ENCODE data around the gene FREY1. TPM values are rescaled to one million over a fixed set of nuclear protein-coding genes. Genes with fewer than 3 reads are reported as not detected.
"Not testable (repeated sequence)": the region's sequence is repeated elsewhere in the genome, so short reads cannot be mapped to it uniquely, and the experiment has no call there.

FREY1 gene
- total RNA-seq, 4 donors from 2014 or later, result 0.91 to 2.3 TPM; not detected in 2

- intact Hi-C loops (cut with DNase I; ENCODE audit: low total_unique reads), result no loop called here
- WGBS, 2 donors, result 88 to 89% methylated on average over 29 to 32 of the region's 32 CpGs
- TF ChIP-seq POLR2A (IDR thresholded peaks at IDR 0.05) (no peak), CTCF (IDR thresholded peaks at IDR 0.05) (no peak)
- H3K4me3 ChIP-seq (ENCODE audit: low read depth, poor library complexity, severe bottlenecking), result no peak overlapping the region
- no peak for DNase-seq (ENCODE audit: low spot score in 2 of 2)
These were observed 2.8 kb upstream of the FREY1 start for GRCh38 chr11:45909594-45910475.

GRCh38 chr11:45907911-45908370 lies 870 bp upstream of the FREY1 start:
- no peak for TF ChIP-seq POLR2A (IDR thresholded peaks at IDR 0.05)
- no peak for TF ChIP-seq CTCF (IDR thresholded peaks at IDR 0.05)
- H3K4me3 ChIP-seq (ENCODE audit: low read depth, poor library complexity, severe bottlenecking), result no peak overlapping the region
- 50 to 60% methylated on average over 2 to 5 of the region's 8 CpGs for whole genome bisulfite sequencing, 2 donors
- no peak for DNase-seq (ENCODE audit: low spot score in 2 of 2)
- intact Hi-C loops (cut with DNase I; ENCODE audit: low total_unique reads), result no loop called here

- no peak overlapping the region for H3K4me3 ChIP-seq (ENCODE audit: low read depth, poor library complexity, severe bottlenecking)
- no peak for DNase-seq (ENCODE audit: low spot score in 2 of 2)
- intact Hi-C loops (cut with DNase I; ENCODE audit: low total_unique reads), result no loop called here
- WGBS, 2 donors, result 68 to 71% methylated on average over 19 of the region's 19 CpGs
- no peak for TF ChIP-seq CTCF (IDR thresholded peaks at IDR 0.05)
- no peak for TF ChIP-seq POLR2A (IDR thresholded peaks at IDR 0.05)
These were observed 882 bp downstream of the FREY1 start for GRCh38 chr11:45906096-45906682.

GRCh38 chr11:45905576-45905975 lies 1.5 kb downstream of the FREY1 start:
- DNase-seq (ENCODE audit: low spot score in 2 of 2); intact Hi-C loops (cut with DNase I; ENCODE audit: low total_unique reads); H3K4me3 ChIP-seq (ENCODE audit: low read depth, poor library complexity, severe bottlenecking): not testable (repeated sequence)
- WGBS, 2 donors, result 37 to 59% methylated on average over 6 of the region's 6 CpGs

GRCh38 chr11:45905095-45905494 lies 2.0 kb downstream of the FREY1 start:
- no peak for DNase-seq (ENCODE audit: low spot score in 2 of 2)
- intact Hi-C loops (cut with DNase I; ENCODE audit: low total_unique reads), result no loop called here
- 75 to 84% methylated on average over 19 of the region's 19 CpGs for WGBS, 2 donors
- no peak overlapping the region for H3K4me3 ChIP-seq (ENCODE audit: low read depth, poor library complexity, severe bottlenecking)
- no peak for TF ChIP-seq CTCF (IDR thresholded peaks at IDR 0.05)
- no peak for TF ChIP-seq POLR2A (IDR thresholded peaks at IDR 0.05)

- WGBS, 2 donors, result 81% methylated on average over 15 of the region's 15 CpGs
- DNase-seq (ENCODE audit: low spot score in 2 of 2), result no peak
- intact Hi-C loops (cut with DNase I; ENCODE audit: low total_unique reads), result no loop called here
- TF ChIP-seq POLR2A (IDR thresholded peaks at IDR 0.05) (no peak), CTCF (IDR thresholded peaks at IDR 0.05) (no peak)
- no peak overlapping the region for H3K4me3 ChIP-seq (ENCODE audit: low read depth, poor library complexity, severe bottlenecking)
These were observed 2.7 kb downstream of the FREY1 start for GRCh38 chr11:45904309-45904915.
